GM12878 (cell line): Measurements from ENCODE around the gene LDLRAD4. TPM values are rescaled to one million over a fixed set of nuclear protein-coding genes. Genes with fewer than 3 reads are reported as not detected.

Source experiments
- ATAC-seq: fragments of 200-7000 bp; cut with Tn5 transposase; 3 replicates; pipeline ENCODE4 v1.9.1; 2020; ENCODE audit warnings: mild to moderate bottlenecking, moderate library complexity
- BruUV-seq: library from RNA; stranded (reverse); fragments of 400-500 nt; replicated peaks from 2 replicates; lab custom pipeline; 2021; lab: Mats Ljungman, UMichigan
- CTCF ChIA-PET: fragments of 300-600 bp; sonication (Branson Sonifier 250); formaldehyde crosslinking; extraction: SDS; loops from one replicate; lab custom pipeline; 2021; ENCODE audit warnings: inconsistent platforms; lab: Yijun Ruan, JAX
- POLR2A ChIA-PET: fragments of 350-600 bp; formaldehyde crosslinking; extraction: SDS; loops from one replicate; lab custom pipeline; 2021; ENCODE audit warnings: inconsistent platforms; lab: Charles Lee
- RAD21 ChIA-PET: fragments of 300-600 bp; sonication (Branson Sonifier 250); formaldehyde crosslinking; loops from one replicate; lab custom pipeline; 2023; ENCODE audit warnings: antibody characterized with exemption; ENCODE audit not compliant: unreplicated experiment; lab: Charles Lee
- SMC1A ChIA-PET: fragments of 300-600 bp; sonication (Branson Sonifier 250); formaldehyde crosslinking; loops from one replicate; lab custom pipeline; 2023; ENCODE audit not compliant: unreplicated experiment, uncharacterized antibody; lab: Charles Lee
- DNase-seq: peaks from one replicate; pipeline ENCODE4 v3.0.0-alpha.2; 2011; ENCODE audit warnings: low read depth, low spot score
- FAIRE-seq: peaks from 3 replicates; lab custom pipeline; 2011; peaks lifted over from hg19 to GRCh38; lab: Jason Lieb, UNC
- H2AFZ ChIP-seq: 2 replicates; pipeline ENCODE4 v1.6.0; 2011; ENCODE audit warnings: low read depth, low read length, control low read depth; ENCODE audit not compliant: control insufficient read depth
- H3K27ac ChIP-seq: 2 replicates; pipeline ENCODE4 v1.5.1; 2011; ENCODE audit warnings: control low read depth; ENCODE audit not compliant: control insufficient read depth, insufficient read depth
- H3K27me3 ChIP-seq, 2 experiments: replicated peaks in 1 of 2; 2 replicates each; pipeline versions ENCODE4 v1.6.0 to v1.6.1; 2011; ENCODE audit warnings: low read length in 1 of 2; ENCODE audit not compliant: control insufficient read depth in 2 of 2, insufficient read depth in 2 of 2
- H3K36me3 ChIP-seq, 2 experiments: 2 replicates each; pipeline ENCODE4 v1.5.1; 2011; ENCODE audit warnings: low read length in 1 of 2; ENCODE audit not compliant: control insufficient read depth in 2 of 2, insufficient read depth in 2 of 2
- H3K4me1 ChIP-seq: 2 replicates; pipeline ENCODE4 v1.6.1; 2011; ENCODE audit warnings: mild to moderate bottlenecking, low read length, moderate library complexity, mixed read lengths; ENCODE audit not compliant: control insufficient read depth, insufficient read depth
- H3K4me2 ChIP-seq: 2 replicates; pipeline ENCODE4 v1.6.0; 2011; ENCODE audit warnings: control low read depth; ENCODE audit not compliant: control insufficient read depth, insufficient read depth
- H3K4me3 ChIP-seq: fragments of 200-600 bp; sonication (generic); 2 replicates; pipeline ENCODE4 v1.5.1; 2016
- H3K79me2 ChIP-seq: 2 replicates; pipeline ENCODE4 v1.6.0; 2011; ENCODE audit warnings: low read length; ENCODE audit not compliant: control insufficient read depth, insufficient read depth
- H3K9ac ChIP-seq: 2 replicates; pipeline ENCODE4 v1.8.0; 2011; ENCODE audit warnings: low read length, control low read depth, mixed read lengths; ENCODE audit not compliant: control insufficient read depth, insufficient read depth
- H3K9me3 ChIP-seq: replicated peaks from 3 replicates; pipeline ENCODE4 v1.5.1; 2011; ENCODE audit warnings: mild to moderate bottlenecking, low read length; ENCODE audit not compliant: control insufficient read depth, insufficient read depth
- H4K20me1 ChIP-seq: 2 replicates; pipeline ENCODE4 v1.6.0; 2011; ENCODE audit not compliant: control insufficient read depth, insufficient read depth
- ATF7 ChIP-seq: fragments of 450-650 bp; IDR thresholded peaks from 2 replicates; pipeline ENCODE4 v1.6.1; 2016; ENCODE audit warnings: low read depth, mild to moderate bottlenecking
- BCL11A ChIP-seq: IDR thresholded peaks from 2 replicates; pipeline ENCODE4 v1.6.1; 2011; ENCODE audit warnings: low read depth, low read length
- CHD1 ChIP-seq: IDR thresholded peaks from 2 replicates; pipeline ENCODE4 v1.6.1; 2012; ENCODE audit warnings: low read depth, low read length, improper control_type of control experiment
- FOXK2 ChIP-seq: fragments of 450-650 bp; IDR thresholded peaks from 2 replicates; pipeline ENCODE4 v1.6.1; 2017; ENCODE audit warnings: mild to moderate bottlenecking, moderate library complexity
- IRF3 ChIP-seq: fragments of 450-650 bp; IDR thresholded peaks from 2 replicates; pipeline ENCODE4 v1.6.1; 2014; ENCODE audit warnings: mild to moderate bottlenecking
- MAX ChIP-seq: IDR thresholded peaks from 2 replicates; pipeline ENCODE4 v1.6.1; 2012; ENCODE audit warnings: low read depth, low read length, improper control_type of control experiment
- NKRF ChIP-seq: fragments of 450-650 bp; conservative IDR thresholded peaks from 2 replicates; pipeline ENCODE4 v1.6.1; 2017; ENCODE audit warnings: mild to moderate bottlenecking, moderate library complexity
- NR2C2 ChIP-seq: IDR thresholded peaks from 2 replicates; pipeline ENCODE4 v1.6.1; 2011; ENCODE audit warnings: borderline replicate concordance, low read depth; ENCODE audit not compliant: control insufficient read depth, insufficient read length
- PAX5 ChIP-seq: IDR thresholded peaks from 2 replicates; pipeline ENCODE4 v1.6.1; 2011; ENCODE audit warnings: low read depth, low read length, borderline replicate concordance
- PAX8 ChIP-seq: fragments of 450-650 bp; IDR thresholded peaks from 2 replicates; pipeline ENCODE4 v1.6.1; 2017; ENCODE audit warnings: mild to moderate bottlenecking, moderate library complexity
- RELA ChIP-seq: fragments of 450-650 bp; IDR thresholded peaks from 2 replicates; pipeline ENCODE4 v1.8.0; 2014; ENCODE audit warnings: borderline replicate concordance; ENCODE audit not compliant: partially characterized antibody
- RELB ChIP-seq: fragments of 450-650 bp; IDR thresholded peaks from 2 replicates; pipeline ENCODE4 v1.6.1; 2017; ENCODE audit warnings: low read depth, mild to moderate bottlenecking, moderate library complexity
- SIX5 ChIP-seq: IDR thresholded peaks from 2 replicates; pipeline ENCODE4 v1.6.1; 2011; ENCODE audit warnings: mild to moderate bottlenecking, low read depth, low read length, moderate library complexity; ENCODE audit not compliant: severe bottlenecking
- SKIL ChIP-seq: fragments of 450-650 bp; IDR thresholded peaks from 2 replicates; pipeline ENCODE4 v1.6.1; 2017; ENCODE audit warnings: mild to moderate bottlenecking, low read depth, inconsistent platforms; ENCODE audit not compliant: poor library complexity, severe bottlenecking
- SMAD5 ChIP-seq: IDR thresholded peaks from 2 replicates; pipeline ENCODE4 v1.6.1; 2016; ENCODE audit warnings: antibody characterized with exemption, low read depth
- USF1 ChIP-seq: IDR thresholded peaks from 2 replicates; pipeline ENCODE4 v1.6.1; 2011; ENCODE audit warnings: borderline replicate concordance, low read depth, mild to moderate bottlenecking, moderate library complexity, mixed read lengths, low read length; ENCODE audit not compliant: insufficient read depth; ENCODE audit errors: extremely low read length
- YBX1 ChIP-seq: fragments of 450-650 bp; IDR thresholded peaks from 2 replicates; pipeline ENCODE4 v1.6.1; 2016; ENCODE audit warnings: antibody characterized with exemption
- WGBS: methylation state at CpG from one replicate; pipeline ENCODE4 v1.1.6; 2016; ENCODE audit warnings: low lambda C conversion rate; ENCODE audit not compliant: insufficient replicate concordance, insufficient coverage; ENCODE audit errors: missing lambda C conversion rate; 5-methylcytosine and 5-hydroxymethylcytosine counted together
- in situ Hi-C: fragments of 300-500 bp; cut with MboI; formaldehyde crosslinking; loops from 9 replicates; pipeline ENCODE4 v1.14.3; 2018; ENCODE audit warnings: mixed read lengths
- intact Hi-C: fragments of 100-400 bp; cut with micrococcal nuclease; formaldehyde crosslinking; loops from one replicate; pipeline ENCODE4 v1.14.2; 2022; ENCODE audit not compliant: unreplicated experiment
- polyA plus RNA-seq, 11 experiments: library from polyadenylated mRNA; depleted of rRNA in 4 of 11; unstranded in 6 of 11; stranded (reverse) in 5 of 11; fragments of >200 nt; fragmentation: Nextera tagmentation in 4 of 11; fragmentation: Illumina TruSeq in 1 of 11; extraction: Ambion mirVana in 4 of 11; extraction: Trizol in 1 of 11; gene quantifications; 1 replicate in 1 of 11; 2 replicates in 10 of 11; pipeline versions ENCODE4 v1.2.1 to v1.2.3, GENCODE V29; 2011 to 2016; ENCODE audit warnings: inconsistent platforms in 2 of 11, missing spikeins in 2 of 11, low read depth in 1 of 11
- total RNA-seq, 4 experiments: library from RNA; depleted of rRNA in 3 of 4; stranded (reverse); fragments of >200 nt in 3 of 4; fragmentation: Illumina TruSeq in 1 of 4; extraction: Trizol in 1 of 4; gene quantifications; 2 replicates each; pipeline versions ENCODE4 v1.2.1 to v1.2.3, GENCODE V29; 2013 to 2021

The LDLRAD4 gene
- total and polyA plus RNA-seq, 10 of the 15 experiments (the other 5 are each of a cell fraction or from before 2014, with no cell fraction given): 2.7 to 16.8 (median 11.2) TPM

- ChIA-PET CTCF (interaction anchor here (0.8 to 1.1 kb wide), 2 partner anchors 54 to 454 kb away, joined by 3 to 4 read pairs; no protein-coding TSS in a partner anchor), POLR2A (no interaction called here), SMC1A (no interaction called here), RAD21 (no interaction called here)
- H3K4me2 ChIP-seq: no peak overlapping the region
- no peak overlapping the region for H3K27ac ChIP-seq
- in situ Hi-C loops (no loop called here), intact Hi-C loops (no loop called here)
- no peak for TF ChIP-seq SMAD5
- no peak for TF ChIP-seq RELA
- TF ChIP-seq IRF3: no peak
- TF ChIP-seq BCL11A: no peak
- TF ChIP-seq FOXK2: no peak
- TF ChIP-seq NR2C2: no peak
- TF ChIP-seq CHD1: no peak
- no peak for TF ChIP-seq SIX5
- no peak for TF ChIP-seq ATF7
- no peak for TF ChIP-seq SKIL
- no peak for TF ChIP-seq PAX8
- TF ChIP-seq YBX1: no peak
- no peak for TF ChIP-seq NKRF
- no peak for TF ChIP-seq MAX
- no peak for TF ChIP-seq USF1
- TF ChIP-seq PAX5: no peak
- no peak for TF ChIP-seq RELB
- no peak overlapping the region for H3K4me3 ChIP-seq
- H3K79me2 ChIP-seq: no peaks in the 10 kb centered on the region
- H3K4me1 ChIP-seq: no peaks in the 10 kb centered on the region
- no peak overlapping the region for H2AFZ ChIP-seq
- FAIRE-seq (no peak), ATAC-seq (no peak), DNase-seq (no peak)
- WGBS: 45% methylated on average over 15 of the region's 15 CpGs
- no TSS peak for BruUV-seq
- no peaks in the 10 kb centered on the region for H3K9me3 ChIP-seq
- H3K36me3 ChIP-seq: no peaks in the 10 kb centered on the region
- no peak overlapping the region for H3K9ac ChIP-seq
- H3K27me3 ChIP-seq: peaks cover 0 to 2% of the 10 kb centered on the region in 2 experiments
- no peaks in the 10 kb centered on the region for H4K20me1 ChIP-seq
These were observed 211.4 kb downstream of the LDLRAD4 start for GRCh38 chr18:13429884-13430510.
